ENCODE measurements around the gene PRM3. TPM values are rescaled to one million over a fixed set of nuclear protein-coding genes. Genes with fewer than 3 reads are reported as not detected.
A peak's percentile ranks its signal among the peaks of the same experiment; 100 is the strongest.

Gene PRM3
- total and polyA plus RNA-seq, 2 of the 8 experiments (the other 6 are each of a cell fraction or from before 2014, with no cell fraction given), result not detected

DNA sequence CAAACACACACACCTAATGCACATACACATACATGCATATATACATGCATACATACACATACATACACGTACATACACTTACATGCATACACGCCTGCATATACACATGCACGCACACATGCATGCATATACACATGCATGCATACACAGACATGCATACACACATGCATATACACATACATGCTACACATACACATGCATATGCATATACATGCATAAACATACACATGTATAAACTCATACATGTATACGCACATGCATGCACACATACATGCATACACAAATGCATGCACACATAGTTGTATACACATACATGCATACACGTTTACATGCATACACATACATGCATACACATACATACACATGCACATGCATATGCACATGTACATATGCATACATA, 48.2 kb upstream of the PRM3 start:
- Histone ChIP-seq H3K36me3 (ENCODE audit: control insufficient read depth in 2 of 4, insufficient read depth in 4 of 4, low read length in 3 of 4) (no peaks in the 10 kb centered on the region), H3K9me3 (ENCODE audit: insufficient read depth in 2 of 2, low read depth in 1 of 2, low read length in 1 of 2) (no peaks in the 10 kb centered on the region), H3K79me2 (ENCODE audit: control insufficient read depth in 1 of 2, insufficient read depth in 2 of 2, low read length in 2 of 2) (no peaks in the 10 kb centered on the region), H4K91ac (replicated peaks; ENCODE audit: insufficient read length, low read length) (no peak overlapping the region), H3K4ac (replicated peaks; ENCODE audit: insufficient read length, low read depth, low read length) (no peak overlapping the region), H2BK15ac (ENCODE audit: low read length) (peak overlapping the region; percentile 61; the same call in 1 of the 2 replicates), H3K9ac (replicated peaks in 1 of 4; ENCODE audit: extremely low read depth in 1 of 4, low read depth in 3 of 4, low read length in 3 of 4) (no peak overlapping the region), H3K23me2 (ENCODE audit: low read depth, low read length) (peaks cover 5% of the 10 kb centered on the region; the same call in 1 of the 2 replicates), H4K5ac (ENCODE audit: insufficient read length, low read depth, low read length) (no peak overlapping the region), H2BK120ac (replicated peaks; ENCODE audit: low read depth, low read length) (no peak overlapping the region), H2AFZ (ENCODE audit: low read length) (no peak overlapping the region), H3K4me1 (replicated peaks in 1 of 4; ENCODE audit: control insufficient read depth in 3 of 4, insufficient read depth in 4 of 4, low read length in 3 of 4) (peaks cover 2 to 10% (median 4%) of the 10 kb centered on the region in 4 experiments; a peak in 5 of 7 replicates), H2BK5ac (ENCODE audit: low read depth, low read length) (0 out of 2 replicates have a peak overlapping the region, but pooled peaks have one; percentile 30), H2BK12ac (ENCODE audit: low read depth, low read length) (no peak overlapping the region; the same call in 1 of the 2 replicates), H3K4me3 (ENCODE audit: extremely low read depth in 1 of 4, insufficient read depth in 2 of 4, low read depth in 3 of 4, low read length in 4 of 4) (no peak overlapping the region), H3K4me2 (ENCODE audit: insufficient read depth in 1 of 2, low read depth in 2 of 2, low read length in 2 of 2) (no peak overlapping the region), H3K79me1 (ENCODE audit: low read depth, low read length) (no peaks in the 10 kb centered on the region), H4K20me1 (replicated peaks in 1 of 2; ENCODE audit: control insufficient read depth in 1 of 2, insufficient read depth in 2 of 2, low read length in 2 of 2) (no peaks in the 10 kb centered on the region), H4K8ac (ENCODE audit: extremely low read depth, insufficient read depth, low read length) (no peak overlapping the region), H3K27me3 (replicated peaks in 1 of 4; ENCODE audit: control insufficient read depth in 3 of 4, extremely low read depth in 1 of 4, insufficient read depth in 3 of 4, low read length in 3 of 4) (no peaks in the 10 kb centered on the region), H3K14ac (ENCODE audit: insufficient read length) (no peak overlapping the region), H3K56ac (replicated peaks; ENCODE audit: insufficient read length, low read depth, low read length) (no peak overlapping the region), H3K18ac (ENCODE audit: extremely low read depth, low read length) (no peak overlapping the region), H2AK5ac (ENCODE audit: low read depth, low read length) (no peak overlapping the region), H2BK20ac (ENCODE audit: low read length) (no peak overlapping the region), H3K23ac (ENCODE audit: insufficient read length) (no peak overlapping the region), H3K27ac (ENCODE audit: low read depth, low read length) (no peak overlapping the region)
- CTCF ChIA-PET (ENCODE audit: partially characterized antibody), result no interaction called here
- FAIRE-seq (no peak), DNase-seq (ENCODE audit: low read depth in 1 of 2, low spot score in 2 of 2) (no peak)
- POLR2A ChIA-PET (ENCODE audit: partially characterized antibody), result interaction anchor here (4.6 kb wide), 1 partner anchor 8 kb away, joined by 25 read pairs; no protein-coding TSS in a partner anchor
- 49% methylated on average over 5 of the region's 5 CpGs; no CpG with 5 or more reads in 1 of the 2 experiments for WGBS, 2 experiments (ENCODE audit: extremely low coverage in 1 of 2, insufficient coverage in 1 of 2, insufficient read length in 1 of 2, insufficient replicate concordance in 2 of 2, low coverage in 1 of 2, low lambda C conversion rate in 2 of 2, missing lambda C conversion rate in 1 of 2)
- TF ChIP-seq RAD21 (IDR thresholded peaks at IDR 0.05 in 1 of 2, conservative IDR thresholded peaks at IDR 0.05 in 1 of 2; ENCODE audit: low read depth in 2 of 2, low read length in 2 of 2) (no peak), CTBP2 (IDR thresholded peaks at IDR 0.05; ENCODE audit: borderline replicate concordance, insufficient read depth, insufficient read length, low read length) (no peak)
- TF ChIP-seq, protein P1, sequence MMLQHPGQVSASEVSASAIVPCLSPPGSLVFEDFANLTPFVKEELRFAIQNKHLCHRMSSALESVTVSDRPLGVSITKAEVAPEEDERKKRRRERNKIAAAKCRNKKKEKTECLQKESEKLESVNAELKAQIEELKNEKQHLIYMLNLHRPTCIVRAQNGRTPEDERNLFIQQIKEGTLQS (IDR thresholded peaks at IDR 0.05; ENCODE audit: insufficient read depth, low read depth, low read length), result no peak
